Dedifferentiated amniotic fluid mesenchymal stem cell (primary cell): ENCODE data around the gene CHRDL1.
"Not testable (repeated sequence)": the region's sequence is repeated elsewhere in the genome, so short reads cannot be mapped to it uniquely, and the experiment has no call there.

Experiments used
- DNase-seq: peaks from one replicate; pipeline ENCODE4 v3.0.0-alpha.2; 2016; ENCODE audit errors: extremely low spot score

Gene CHRDL1, protein sequence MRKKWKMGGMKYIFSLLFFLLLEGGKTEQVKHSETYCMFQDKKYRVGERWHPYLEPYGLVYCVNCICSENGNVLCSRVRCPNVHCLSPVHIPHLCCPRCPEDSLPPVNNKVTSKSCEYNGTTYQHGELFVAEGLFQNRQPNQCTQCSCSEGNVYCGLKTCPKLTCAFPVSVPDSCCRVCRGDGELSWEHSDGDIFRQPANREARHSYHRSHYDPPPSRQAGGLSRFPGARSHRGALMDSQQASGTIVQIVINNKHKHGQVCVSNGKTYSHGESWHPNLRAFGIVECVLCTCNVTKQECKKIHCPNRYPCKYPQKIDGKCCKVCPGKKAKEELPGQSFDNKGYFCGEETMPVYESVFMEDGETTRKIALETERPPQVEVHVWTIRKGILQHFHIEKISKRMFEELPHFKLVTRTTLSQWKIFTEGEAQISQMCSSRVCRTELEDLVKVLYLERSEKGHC

DNA sequence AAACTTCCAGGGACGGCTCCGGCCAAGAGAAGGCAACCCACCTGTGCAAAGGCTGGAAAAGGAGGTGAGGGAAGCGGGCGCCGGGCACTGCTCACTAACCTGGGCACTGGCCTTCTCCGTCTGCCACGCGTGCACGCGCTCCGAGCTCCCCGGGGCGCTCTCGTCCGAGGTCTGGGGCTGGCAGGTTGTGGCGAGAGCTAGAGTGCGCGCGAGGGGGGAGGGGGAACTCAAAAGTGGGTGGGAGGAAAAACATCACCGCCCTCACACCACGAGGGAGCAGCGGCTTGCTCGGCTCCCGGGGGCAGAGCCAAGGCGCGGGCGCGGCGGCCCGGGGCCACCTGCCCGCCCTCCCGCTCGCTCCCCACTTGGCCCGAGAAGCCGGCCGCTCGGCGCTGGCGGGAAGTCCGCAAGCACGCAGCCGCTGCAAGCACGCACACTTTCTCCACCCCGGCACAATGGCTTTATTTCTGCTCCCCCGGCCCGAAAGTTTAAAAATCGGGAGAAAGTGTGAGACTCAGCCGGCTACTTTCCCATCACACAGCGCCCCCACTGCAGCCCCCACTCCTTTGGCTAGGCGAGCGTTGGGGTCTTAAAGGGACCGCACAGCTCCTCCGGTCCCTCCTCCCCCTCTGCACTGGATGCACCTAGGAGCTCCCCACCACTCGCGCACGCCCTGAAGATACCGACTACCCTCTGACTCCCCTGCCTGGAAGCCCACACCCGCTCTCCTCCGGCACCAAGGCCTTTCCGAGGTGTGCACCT, at the start of gene CHRDL1:
TSS of gene CHRDL1 (minus strand) at position 173 of the 762 bp plus-strand sequence. CDS start 3,636 bp downstream, outside the sequence.
- no peak for DNase-seq

DNA sequence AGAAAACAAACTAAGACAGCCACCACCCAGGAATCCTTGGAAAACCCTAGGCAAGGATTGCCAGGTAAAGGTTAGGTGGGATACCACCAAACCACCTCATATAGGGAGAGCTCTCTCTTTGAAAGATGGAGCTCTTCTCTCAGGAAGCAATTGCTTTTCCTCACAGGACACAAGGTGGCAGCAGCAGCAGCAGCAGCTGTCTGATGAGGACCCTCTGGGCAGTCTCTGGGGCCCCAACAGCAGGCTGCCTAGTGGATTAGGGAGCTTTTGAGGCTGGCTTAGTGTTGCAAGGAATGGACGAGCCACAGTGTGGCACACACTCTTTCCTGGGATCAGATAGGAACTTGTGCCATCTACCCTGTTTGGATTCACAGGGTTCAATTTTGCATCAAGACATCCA, 41.4 kb upstream of the CHRDL1 start:
- DNase-seq, result no peak

DNA sequence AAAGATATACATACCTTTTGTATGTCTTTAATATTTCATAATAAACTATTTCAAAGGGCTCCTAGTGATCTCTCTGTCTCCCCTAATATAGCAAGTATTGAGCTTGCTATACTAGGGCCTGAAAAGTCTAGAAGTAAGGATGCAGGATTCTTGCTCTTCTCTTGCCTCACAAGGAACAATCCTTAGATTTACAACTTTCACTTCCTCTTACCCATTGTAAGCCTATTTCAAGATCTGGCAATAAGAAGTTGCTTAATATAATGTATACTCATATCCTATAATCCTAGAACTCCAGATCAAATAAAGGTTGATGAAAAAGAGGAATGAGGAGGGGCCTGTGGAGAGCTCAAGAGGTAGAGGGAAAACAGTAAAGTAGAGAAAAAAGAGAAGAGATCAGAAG, 40.8 kb upstream of the CHRDL1 start:
- DNase-seq, result no peak

DNA sequence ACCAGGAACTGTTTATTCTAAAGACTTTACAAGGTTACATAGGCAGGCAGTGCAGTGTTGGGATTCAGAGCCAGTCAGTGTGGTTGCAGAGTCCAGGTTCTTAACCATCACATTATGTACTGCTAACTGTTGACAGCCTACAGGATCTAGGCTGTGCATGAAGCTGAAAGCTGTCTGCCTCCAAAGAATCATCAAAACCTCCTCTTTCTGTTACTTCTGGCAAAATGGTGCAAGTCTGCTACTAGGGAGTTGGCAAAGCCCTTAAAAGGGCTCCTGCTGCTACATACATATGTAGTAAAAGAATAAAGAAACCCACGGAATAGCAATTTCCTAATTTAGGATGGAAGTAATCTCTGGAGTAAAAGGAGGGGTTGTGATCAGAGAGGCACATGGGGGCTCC, 40.4 kb upstream of the CHRDL1 start:
- DNase-seq, result no peak

DNA sequence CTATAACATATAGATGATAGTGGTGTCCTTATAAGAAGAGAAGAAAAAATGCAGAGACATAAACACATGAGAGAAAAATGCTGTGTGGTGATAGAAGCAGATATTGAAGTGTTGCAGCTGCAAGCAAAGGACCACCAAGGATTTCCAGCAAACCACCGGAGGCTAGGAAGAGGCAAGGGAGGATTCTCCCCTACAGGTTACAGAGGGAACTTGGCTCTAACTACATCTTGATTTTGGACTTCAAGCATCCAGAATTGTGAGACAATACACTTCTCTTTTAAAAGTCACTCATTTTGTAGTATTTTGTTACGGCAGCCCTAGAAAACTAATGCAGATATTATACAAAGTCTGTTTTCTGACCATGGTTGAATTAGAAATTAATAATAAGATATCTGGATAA, 30.4 kb upstream of the CHRDL1 start:
- DNase-seq, result no peak

DNA sequence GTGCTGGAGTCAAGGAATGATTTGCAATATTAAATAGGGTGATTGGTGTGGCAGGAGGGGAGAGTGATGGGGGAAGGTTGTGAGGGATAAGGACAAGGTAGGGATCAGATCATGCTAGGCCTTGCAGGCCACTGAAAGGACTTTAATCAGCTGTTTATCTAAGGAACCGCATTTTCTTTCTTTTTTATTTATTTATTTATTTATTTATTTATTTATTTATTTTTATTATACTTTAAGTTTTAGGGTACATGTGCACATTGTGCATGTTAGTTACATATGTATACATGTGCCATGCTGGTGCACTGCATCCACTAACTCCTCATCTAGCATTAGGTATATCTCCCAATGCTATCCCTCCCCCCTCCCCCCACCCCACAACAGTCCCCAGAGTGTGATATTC, 20.9 kb upstream of the CHRDL1 start:
- not testable (repeated sequence) for DNase-seq

GRCh38 chrX:110806145-110806544, 10.5 kb upstream of the CHRDL1 start:
- no peak for DNase-seq

DNA sequence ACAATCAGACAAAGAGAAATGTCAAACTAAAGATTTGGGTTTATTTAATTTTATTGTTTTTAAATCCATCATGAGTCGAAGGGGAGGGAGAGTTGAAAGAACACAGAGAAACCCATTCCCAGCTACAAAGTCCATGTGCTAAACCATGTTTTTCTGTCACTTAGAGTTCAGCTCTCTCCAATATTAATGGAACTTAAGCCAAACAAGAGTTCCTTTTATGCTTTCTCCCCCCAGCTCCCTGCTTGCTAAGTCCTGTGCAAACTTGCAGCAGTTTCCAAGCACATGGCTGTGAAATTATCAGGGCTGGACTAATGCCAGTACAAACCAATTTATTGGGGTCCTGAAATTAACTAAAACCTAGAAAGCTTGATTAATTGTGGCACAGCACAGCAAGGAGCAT, 9.7 kb upstream of the CHRDL1 start:
- no peak for DNase-seq

DNA sequence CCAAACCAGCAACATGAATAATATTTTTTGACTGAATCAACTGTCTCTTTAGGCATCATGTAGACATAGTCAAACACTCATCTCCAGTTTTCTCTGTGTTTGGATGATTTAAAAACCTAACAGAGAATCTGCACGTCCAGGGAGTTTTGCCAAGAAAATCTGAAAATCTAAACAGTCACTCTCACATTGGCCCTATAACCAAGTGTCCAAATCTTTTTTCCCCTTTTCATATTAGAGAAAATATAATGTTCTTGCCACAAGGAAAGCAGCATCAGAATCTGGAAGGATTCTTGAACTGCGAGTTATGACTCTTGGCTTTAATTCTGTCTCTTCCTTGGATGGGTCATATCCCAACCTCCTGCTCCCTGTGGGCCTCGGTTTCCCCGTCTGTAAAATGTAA, 8.8 kb upstream of the CHRDL1 start:
- no peak for DNase-seq

DNA sequence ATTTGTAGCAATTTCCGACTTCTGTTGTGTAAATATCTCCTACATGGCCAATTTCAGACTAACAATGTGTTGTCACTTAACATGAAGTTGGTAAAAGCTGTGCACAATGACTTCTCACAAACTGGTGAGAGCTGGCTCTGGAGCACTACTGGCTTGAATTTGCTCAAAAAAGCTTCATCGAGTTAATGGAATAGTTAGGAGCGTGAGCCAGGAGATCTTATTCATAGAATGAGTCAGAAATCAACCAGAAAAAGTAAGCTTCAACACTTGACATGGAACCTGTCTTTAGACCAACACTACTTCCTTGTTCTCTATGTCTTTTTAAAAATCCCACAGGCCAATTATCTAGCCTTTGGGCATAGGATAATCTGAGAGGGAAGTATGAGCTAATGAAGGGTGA, 7.9 kb upstream of the CHRDL1 start:
- no peak for DNase-seq

GRCh38 chrX:110796407-110796697, 735 bp upstream of the CHRDL1 start:
- no peak for DNase-seq

- no peak for DNase-seq
These were observed 1.0 kb downstream of the CHRDL1 start for GRCh38 chrX:110794601-110795000.

GRCh38 chrX:110791071-110791470, 4.5 kb downstream of the CHRDL1 start:
- no peak for DNase-seq

DNA sequence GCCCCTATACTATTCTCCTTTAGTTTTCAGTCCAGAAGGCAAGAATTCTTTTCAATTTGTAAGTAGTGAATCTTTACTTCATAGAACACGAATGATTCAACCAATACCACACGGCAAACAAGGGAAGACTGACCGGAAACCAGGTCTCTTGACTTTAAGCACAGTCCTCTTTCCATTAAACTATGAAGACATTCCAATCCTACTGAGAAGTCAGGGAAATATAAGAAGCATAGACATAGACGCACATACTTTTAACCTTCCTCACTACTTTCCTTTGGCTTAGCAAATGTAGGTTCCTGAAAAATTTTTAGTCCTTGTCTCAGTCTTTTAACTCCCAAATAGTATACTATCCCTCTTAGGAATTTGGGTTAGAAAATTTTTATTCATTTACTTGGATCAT, 9.1 kb downstream of the CHRDL1 start:
- DNase-seq, result no peak

GRCh38 chrX:110759785-110760184, 35.8 kb downstream of the CHRDL1 start:
- DNase-seq, result no peak

DNA sequence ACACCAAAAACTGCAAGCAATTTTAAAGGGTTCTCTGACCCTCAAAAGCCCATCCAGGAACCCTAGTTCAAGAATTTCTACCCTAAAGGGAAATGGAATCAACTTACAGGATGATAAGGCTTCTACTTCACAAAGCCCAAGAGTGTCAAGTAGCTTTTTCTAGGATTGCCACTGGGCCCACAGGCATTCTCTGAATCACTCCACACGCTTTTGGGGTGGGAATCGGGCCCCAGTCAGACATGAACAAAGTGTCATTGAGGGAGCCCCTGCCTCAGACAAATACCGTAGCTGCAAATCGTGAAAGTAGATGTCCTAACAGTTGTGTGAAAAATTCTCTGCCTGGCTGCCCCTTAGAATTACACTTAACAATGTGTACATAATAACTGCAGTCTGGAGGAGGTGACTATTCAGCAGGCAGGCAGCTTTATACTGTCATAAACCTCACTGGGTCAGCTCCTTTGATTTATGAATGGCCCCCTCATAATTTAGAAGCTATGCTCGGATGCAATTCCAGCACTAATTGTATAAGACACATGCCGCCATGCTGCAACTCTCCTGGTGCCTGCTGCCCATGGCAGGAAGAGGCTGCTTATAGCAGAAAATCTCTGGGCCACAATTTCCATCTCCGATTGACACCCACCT, 36.7 kb downstream of the CHRDL1 start:
- DNase-seq, result no peak

DNA sequence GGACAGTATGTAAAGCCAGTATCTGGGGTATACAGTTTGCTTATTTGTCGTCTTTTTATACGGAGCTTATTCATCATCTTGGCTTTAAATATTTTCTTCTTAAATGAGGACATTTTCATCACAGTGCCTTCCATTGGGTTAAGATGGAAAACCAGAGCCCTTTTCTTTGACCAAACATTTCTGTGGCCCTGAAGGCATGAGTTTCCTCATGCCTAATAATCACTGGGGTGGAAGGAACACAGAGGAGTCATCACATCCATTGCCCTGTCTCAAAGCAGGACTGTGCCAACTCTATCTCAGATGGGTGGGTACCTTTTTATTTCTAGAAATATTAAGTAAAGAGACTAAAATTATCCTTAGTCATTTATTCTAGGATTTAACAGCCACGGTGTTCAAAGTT, 40.0 kb downstream of the CHRDL1 start:
- DNase-seq, result no peak

DNA sequence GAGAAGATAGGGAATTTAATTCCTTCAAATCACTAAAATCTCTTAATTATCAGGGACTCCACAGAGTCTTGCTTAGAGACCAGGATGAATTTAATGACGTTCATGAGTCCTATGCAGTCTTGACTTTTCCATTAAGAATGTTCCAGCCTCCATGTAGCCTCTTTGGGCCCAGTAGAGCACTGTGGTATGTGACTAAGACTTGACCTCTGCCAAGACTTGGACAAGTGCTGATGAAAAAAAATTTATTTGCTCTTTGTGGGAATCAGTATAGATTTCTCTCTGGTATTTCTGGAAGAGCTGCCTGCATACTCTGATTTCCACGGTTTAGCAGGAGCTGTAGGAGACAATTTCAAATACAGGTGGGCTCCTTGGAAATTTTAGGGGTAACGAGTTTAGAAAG, 40.6 kb downstream of the CHRDL1 start:
- DNase-seq, result no peak

GRCh38 chrX:110750526-110751189, 45.0 kb downstream of the CHRDL1 start:
- no peak for DNase-seq

GRCh38 chrX:110748256-110748806, 47.3 kb downstream of the CHRDL1 start:
- DNase-seq, result no peak

GRCh38 chrX:110746014-110746413, 49.6 kb downstream of the CHRDL1 start:
- DNase-seq, result no peak

- no peak for DNase-seq
These were observed 50.3 kb downstream of the CHRDL1 start for GRCh38 chrX:110745288-110745687.
